Measurements from ENCODE around the gene SLC27A5.
"Not testable (repeated sequence)": the region's sequence is repeated elsewhere in the genome, so short reads cannot be mapped to it uniquely, and the experiment has no call there.

The SLC27A5 gene

DNA sequence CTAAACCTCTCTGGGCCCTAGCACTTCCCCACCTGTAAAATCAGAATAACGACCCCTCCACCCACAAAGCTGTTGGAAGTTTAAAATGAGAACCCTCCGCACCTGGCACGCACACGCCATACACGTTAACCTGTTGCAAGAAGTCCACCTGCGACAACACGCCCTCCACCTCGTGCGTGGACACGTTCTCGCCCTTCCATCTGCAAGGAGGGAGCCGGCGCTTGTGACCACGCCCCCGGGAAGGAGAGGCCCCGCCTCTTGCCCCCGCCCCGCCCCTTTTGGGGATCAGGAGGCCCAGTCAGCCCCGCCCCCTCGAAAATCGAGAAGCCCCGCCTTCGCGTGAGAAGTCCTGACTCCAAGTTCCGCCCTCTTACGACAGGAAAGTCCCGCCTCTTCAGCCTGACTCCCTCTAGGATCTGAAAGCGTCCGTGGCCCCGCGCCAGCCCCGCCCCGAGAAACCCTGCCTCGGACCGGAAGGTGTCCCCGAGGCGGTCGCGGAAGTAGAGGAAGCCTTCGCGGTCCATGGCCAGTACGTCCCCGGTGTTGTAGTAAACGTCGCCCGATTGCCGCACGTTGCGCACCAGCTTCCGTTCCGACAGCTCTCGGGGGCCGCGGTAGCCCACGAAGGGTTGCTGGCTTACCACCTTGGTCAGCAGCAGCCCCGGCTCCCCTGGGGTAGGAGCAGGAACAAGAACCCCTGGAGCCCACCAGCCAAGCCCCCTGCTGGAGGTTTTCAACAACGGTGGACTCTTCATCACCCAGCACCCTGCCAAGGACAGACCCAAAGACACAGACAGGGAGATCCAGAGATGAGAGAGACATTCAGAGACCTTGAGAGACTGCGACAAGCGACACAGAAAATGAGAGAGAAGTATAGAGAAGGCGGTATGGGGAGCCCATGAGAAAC lies 12.5 kb downstream of the SLC27A5 start:
- FAIRE-seq (no peak), DNase-seq (ENCODE audit: low spot score) (peak; percentile 45)

DNA sequence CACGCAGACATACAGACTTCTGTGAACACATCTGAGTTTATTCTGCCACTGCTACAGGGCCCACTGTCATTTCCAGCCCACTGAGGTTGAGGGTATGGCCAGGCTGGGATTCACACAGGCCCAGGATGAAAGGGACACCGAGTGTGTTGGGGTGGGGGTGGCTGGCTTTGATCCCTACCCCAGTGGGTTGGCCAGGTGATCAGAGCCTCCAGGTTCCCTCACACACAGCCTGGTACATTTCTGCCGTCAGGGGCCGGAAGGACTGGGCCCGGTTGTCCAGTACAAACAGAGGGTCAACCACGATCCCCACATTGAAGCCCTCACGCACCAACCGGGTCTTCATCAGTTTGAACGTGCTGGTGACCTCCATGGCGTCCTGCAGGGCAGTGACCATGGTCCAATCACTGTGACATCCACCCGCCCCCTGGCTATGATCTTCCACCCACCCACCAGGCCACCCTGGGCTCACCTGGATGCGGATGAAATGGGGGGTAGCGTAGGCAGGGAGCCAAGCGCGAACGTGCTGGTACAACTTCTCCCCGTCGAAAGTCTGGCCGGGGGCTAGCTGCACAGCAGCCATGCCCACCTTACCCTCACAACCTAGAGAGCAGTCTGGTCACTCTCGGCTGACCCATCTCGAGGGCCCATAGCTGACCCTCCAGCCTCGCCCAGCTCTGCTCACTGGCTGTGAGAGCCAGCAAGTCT lies 13.3 kb downstream of the SLC27A5 start:
- DNase-seq (ENCODE audit: low spot score) (no peak), FAIRE-seq (no peak)

DNA sequence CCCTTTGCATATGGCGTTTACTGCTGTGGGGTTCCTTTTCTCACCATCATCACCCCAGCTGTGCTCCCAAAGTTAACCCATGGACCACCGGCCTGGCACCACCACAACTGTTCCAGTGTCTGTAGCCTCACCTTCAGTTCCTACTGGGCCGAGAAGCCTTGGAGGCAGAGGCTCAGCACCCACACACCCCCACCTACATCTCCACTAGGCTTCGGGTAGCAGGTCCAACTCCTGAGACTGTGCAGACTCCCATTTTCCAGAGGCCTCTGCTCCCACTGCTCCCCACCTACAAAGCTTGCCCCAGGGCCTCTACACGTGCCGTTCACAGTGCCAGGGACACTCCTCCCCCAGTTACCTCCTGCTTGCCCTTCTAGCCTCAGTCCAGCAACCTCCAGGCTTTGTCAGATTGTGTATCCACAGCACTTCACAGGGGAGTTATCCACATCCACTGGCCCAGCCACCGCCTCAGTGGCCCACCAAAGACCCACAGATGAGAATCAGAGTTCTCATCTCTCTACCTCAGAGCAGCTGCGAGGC lies 14.1 kb downstream of the SLC27A5 start:
- no peak for FAIRE-seq
- DNase-seq (ENCODE audit: low spot score), result no peak

DNA sequence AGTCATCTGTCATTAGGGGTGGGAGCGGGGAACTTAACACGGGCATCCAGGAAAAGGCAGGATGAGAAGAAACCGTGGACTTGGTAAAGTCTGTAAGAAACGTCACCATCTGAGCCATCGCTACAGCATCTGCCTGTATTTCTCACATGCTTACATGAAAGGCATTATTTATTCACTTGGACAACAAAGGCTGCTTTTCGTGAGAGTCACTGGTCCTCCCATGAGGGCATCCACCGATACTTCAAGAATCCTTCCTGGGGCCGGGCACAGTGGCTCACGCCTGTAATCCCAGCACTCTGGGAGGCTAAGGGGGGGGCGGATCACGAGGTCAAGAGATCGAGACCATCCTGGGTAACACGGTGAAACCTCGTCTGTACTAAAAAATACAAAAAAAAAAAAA lies 19.5 kb downstream of the SLC27A5 start:
- no peak for DNase-seq (ENCODE audit: low spot score)
- FAIRE-seq, result no peak

DNA sequence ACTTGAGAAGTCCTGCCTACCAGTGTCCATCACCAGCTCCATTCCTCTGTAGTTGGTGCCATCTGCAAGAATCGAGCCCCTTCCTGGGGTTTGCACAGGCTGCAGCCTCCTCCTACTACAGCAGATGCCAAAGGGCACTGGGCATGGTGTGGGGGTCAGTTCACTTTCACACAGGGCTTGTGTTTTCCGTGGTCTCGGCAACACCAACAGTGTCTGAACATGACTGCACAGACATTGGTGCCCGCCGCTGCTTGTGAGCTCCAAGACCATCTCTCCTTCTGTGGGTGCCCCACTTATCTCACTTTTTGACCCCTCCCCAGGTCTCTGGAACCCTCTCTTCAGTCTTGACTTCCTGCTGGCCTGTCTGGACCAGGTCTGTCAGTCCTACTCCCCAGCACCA lies 20.4 kb downstream of the SLC27A5 start:
- FAIRE-seq (no peak), DNase-seq (ENCODE audit: low spot score) (no peak)

DNA sequence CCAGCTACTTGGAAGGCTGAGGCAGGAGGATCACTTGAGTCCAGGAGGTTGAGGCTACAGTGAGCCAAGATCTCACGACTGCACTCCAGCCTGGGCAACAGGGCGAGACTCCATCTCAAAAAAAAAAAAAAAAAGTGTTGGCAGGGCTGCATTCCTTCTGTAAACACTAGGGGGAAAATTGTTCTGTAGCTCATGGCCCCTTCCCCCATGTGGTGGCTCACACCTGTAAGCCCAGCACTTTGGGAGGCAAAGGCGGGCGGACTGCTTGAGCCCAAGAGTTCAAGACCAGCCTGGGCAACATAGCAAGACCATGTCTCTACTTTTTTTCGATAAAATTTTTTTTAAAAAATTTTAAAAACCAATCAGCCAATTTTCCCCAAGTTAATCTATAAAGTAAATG lies 27.4 kb downstream of the SLC27A5 start:
- DNase-seq (ENCODE audit: low spot score); FAIRE-seq: not testable (repeated sequence)

DNA sequence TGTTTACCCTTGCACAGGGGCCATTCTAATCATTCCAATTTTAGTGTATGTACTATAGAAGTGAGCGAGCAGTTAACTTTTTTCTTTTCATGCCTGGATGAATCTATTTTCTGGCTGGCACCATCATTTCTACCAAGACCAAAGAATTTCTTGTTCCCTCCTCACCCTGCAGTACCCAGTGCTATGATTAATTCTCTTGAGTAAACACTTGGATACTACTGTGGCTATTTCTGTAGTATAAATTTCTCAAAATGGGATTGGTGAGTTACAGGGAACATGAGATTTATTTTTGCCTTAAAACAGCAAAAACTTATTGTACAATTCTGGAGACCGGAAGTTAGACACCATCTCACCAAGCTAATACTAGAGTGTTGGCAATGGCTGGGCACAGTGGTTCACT lies 28.0 kb downstream of the SLC27A5 start:
- FAIRE-seq, result no peak

DNA sequence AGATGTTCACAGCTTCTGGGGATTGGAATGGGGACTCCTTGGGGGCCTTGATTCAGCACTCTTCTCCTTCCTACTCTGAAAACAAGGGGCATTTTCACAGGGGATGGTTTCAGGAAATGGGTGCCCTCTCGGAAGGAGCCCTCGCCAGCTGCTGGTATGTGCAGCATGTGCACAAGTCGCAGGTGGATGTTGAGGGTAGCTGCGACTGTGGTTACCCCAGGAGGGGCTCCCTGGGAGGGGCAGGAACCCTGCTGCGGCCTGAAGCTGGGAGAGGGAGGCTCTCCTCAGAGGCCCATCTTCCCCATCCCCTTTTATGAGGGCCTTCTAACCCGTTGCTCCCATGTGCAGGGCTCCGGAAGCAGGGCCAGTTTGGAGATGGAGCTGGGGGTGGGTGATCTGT lies 29.4 kb downstream of the SLC27A5 start:
- DNase-seq (ENCODE audit: low spot score) (no peak), FAIRE-seq (no peak)

More for the DNA sequence above, 28.0 kb downstream of the SLC27A5 start:
- no peak for DNase-seq (ENCODE audit: low spot score)

DNA sequence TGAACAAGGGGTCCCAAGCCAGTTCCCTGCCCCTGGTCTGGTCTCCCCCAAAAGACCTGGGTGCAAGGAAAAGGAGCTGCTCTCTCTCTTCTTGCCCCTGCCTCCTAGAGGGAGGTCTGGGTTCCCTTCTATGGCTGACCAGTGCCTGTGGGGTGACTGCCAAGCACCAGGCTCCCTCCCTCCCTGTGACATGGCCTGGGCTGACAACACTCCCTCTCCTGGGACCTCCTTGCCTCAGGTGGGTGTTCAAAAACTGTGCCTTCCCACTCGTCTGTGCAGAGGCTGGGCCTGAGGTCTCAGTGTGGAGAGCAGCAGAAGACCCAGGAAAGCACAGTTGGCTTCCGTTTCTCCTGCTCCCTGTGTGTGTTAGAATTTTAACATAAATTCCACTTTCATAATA lies 31.0 kb downstream of the SLC27A5 start:
- no peak for FAIRE-seq

DNA sequence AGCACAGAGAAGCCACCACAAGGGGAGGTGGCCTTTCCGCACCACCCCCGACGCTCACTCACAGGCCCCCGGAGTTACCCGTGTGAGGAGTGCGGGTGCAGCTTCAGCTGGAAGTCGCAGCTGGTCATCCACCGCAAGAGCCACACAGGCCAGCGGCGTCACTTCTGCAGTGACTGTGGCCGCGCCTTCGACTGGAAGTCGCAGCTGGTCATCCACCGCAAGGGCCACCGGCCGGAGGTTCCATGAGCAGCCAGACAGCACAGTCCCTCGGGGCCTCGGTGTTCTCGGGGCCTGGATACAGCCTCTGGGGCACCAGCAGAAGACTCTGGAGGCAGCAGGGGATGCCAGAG lies 31.3 kb downstream of the SLC27A5 start:
- DNase-seq (ENCODE audit: low spot score) (no peak), FAIRE-seq (no peak)

More for the DNA sequence above, 31.0 kb downstream of the SLC27A5 start:
- DNase-seq (ENCODE audit: low spot score), result no peak

DNA sequence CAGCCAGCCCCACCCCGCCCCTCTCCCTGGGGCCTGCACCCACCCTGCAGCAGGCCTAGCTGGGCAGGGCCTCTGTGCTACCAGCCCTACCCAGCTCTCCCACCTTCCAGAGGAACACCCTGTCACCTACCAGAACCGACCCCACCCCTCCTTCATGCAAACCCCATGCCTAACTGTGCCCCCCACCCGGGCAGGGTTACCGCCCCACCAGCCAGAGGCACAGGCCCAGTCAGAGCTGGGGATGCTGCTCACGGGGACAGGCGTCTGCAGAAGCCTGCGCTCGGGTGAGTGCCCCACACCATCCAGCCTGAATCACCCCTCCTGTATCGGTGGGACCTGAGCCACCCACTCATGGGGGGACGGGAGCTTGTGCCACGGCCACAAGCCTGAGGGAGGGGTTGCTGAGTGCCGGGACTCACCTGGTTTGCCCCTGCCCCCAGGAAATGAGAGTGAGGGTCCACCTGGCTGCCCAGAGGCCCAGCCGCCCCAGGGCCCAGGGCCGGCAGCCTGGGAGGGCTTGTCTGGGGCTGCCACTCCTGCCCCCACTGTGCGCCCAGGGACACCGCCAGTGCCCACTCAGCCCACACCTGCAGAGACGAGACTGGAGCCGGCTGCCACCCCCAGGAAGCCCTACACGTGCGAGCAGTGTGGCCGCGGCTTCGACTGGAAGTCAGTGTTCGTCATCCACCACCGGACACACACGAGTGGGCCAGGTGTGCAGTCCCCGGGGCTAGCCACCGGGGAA lies 31.9 kb downstream of the SLC27A5 start:
- DNase-seq (ENCODE audit: low spot score), result no peak
- no peak for FAIRE-seq

DNA sequence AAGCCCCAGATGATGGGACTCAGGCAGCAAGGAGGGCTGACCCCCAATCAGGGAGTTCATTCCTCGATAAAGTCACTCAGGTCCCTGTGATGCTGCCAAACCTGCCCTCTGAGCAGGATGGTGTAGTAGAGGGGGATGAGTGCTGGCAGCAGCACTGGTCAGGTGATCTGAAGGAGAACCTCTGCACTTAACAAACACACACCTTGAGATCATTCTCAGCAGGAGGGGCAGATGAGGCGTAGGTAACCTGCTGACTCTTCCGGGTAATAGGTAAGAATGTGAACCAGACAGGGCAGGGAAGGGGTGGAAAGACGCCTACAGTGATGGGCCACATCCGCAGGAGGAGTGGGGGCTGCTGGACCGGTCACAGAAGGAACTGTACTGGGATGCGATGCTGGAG lies 32.5 kb downstream of the SLC27A5 start:
- DNase-seq (ENCODE audit: low spot score) (no peak), FAIRE-seq (no peak)

DNA sequence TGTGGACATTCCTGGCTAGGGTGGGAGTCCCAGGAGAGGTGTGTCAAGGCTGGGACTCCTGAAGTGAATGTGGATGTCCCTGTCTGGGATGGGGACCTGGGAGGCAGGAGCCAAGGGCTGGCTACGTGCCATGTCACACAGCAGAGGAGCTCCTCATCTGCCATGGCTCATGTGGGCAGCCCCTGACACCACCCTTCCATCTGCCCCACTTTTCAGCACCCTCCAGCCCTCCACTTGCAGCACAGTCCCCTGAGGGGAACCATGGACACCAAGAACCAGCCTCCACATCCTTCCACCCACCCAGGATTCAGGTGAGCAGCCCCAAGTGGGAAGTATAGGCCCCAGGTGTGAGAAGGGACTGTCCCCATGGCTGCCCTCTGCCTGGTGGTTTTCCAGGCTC lies 33.9 kb downstream of the SLC27A5 start:
- DNase-seq (ENCODE audit: low spot score), result no peak
- no peak for FAIRE-seq

DNA sequence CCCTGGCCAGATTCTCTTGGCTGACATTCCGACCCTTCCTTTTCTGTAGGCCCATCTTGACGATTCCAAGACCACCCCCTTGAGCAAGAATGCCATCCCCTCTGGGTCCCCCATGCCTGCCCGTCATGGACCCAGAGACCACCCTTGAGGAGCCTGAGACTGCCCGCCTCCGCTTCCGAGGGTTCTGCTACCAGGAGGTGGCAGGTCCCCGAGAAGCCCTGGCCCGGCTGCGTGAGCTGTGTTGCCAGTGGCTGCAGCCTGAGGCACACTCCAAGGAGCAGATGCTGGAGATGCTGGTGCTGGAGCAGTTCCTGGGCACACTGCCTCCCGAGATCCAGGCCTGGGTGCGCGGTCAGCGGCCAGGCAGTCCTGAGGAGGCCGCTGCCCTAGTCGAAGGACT lies 34.7 kb downstream of the SLC27A5 start:
- DNase-seq (ENCODE audit: low spot score) (no peak), FAIRE-seq (no peak)

DNA sequence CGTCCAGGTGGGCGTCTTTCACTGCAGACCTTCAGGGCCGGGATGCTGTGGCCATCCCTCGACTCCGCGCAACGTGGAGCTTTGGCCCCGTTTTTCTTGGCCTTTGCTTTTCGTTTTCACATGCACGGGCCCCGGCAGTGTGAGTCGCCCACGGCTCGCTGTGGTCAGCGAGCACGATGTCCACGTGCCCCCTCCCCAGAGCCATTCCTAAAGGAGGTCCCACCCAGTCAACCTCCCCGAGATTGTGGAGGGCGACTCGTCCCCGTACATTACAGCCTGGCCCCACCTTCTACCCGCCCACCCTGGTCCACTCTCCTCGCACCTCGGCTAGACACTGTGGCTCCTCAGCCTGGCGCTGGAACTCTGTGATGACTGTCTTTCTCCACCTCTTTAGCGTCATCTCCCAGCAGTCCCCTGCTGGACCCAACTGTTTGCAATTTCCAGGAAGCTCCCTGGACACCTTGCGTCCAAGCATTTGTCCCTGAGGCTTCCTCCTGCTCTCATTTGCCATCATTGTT lies 35.2 kb downstream of the SLC27A5 start:
- DNase-seq (ENCODE audit: low spot score) (no peak), FAIRE-seq (no peak)

DNA sequence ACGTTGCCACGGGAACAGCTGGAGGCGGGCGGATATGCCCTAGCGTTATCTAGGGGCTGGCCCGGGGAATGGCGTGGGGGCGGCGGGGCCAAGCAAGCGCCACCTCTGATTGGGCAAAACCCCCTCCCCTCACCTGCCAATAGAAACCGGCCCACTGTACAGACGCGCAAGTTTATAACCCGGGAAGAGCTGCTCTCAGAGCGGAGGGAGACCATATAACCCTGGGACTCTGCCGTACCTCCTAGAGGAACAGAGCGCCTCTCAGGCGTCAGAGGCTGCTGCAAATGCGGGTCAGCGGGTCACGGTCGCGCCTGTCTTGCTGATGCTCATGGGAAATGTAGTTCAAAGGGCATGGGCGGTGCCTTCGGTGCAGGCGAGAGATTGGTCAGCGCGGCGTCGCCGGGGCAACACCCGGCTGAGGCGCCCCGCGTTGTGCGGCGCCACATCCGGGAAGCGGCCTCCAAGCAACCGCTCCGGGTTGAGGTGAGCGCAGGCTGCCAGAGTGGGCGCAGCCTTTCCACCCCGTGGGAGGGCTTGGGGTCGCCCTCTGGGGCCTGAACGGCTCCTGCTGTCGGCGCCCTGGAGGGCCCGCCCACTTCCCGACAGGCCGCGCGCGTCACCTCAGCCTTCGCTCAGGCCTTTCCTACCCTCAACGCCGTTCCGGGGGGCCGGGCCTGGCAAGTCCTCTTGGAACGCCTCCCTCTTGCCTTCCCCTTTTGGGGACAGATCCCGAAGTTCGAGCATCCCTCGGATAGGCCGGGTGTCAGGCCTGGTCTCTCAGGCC lies 35.9 kb downstream of the SLC27A5 start, which contains the start of gene ZNF446:
Gene ZNF446, plus strand, starts transcription at position 639 of the 784 bp plus-strand sequence. CDS start 867 bp downstream, outside the sequence.
- FAIRE-seq (peak; percentile 58), DNase-seq (ENCODE audit: low spot score) (peak; percentile 89)

DNA sequence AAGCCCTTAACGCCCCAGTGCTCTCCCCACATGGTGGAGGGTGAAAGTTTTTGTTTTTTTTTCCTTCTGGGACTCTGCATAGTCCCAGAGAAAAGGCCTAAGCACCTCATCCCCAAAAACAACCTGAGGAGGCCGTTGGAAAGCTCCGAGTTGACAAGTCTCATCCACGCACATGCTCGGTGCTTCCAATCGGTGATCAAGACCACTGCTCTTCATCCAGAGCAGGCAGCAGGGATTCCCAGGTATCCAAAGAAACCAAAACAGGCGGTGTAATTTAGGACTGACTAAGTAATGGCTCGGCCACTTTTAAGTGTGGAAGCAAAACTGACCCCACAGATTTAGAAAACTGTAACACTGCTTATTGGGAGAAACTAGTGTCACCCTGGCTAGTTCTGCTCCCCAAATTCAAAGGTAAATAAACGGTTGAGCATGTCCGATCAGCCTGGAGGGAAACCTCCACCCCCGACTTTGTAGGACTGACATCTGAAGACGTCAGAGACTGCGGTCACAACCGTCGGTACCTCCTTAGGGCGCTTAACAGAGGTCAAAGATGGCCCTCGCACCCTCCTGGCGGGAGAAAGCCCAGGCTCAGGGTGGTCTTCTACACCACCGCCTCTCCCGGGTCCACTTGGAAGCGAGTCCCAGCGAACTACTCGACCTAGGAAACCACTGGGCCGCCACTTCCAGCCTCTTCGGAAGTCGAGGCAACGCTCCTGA lies 36.6 kb downstream of the SLC27A5 start:
- DNase-seq (ENCODE audit: low spot score) (no peak), FAIRE-seq (no peak)

DNA sequence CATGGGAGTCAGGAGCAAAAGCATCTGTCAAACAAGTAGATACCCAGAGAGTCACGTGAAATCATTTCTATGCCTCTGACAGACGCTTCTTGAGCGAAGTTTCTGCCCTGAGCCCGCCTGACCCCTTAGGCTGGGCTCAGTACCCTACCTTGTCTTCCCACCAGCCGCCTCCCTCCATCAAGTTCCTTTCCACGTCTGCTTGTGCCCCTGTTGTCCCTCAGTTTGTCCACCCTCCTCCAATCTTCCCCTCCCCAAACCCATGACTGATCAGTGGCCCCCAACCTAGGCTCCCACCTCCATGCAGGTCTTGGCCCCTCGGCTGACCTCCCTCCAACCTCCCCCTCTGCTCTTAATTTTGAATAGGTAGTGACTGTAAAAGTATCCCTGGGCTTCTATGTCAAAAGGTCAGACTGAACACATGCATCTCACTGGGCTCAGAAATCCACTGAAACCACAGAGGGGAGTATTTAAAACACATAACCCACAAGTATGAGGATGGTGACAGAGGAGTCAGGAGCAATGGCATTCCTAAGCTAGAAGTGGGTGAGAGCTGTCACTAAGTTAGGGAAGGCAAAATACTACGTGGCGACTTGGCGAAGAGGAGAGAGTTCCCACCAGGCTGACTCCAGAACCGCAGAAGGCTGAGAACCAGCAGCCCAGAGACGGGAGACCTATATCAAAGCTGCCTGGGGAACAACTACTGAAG lies 37.3 kb downstream of the SLC27A5 start:
- peak; percentile 84 for FAIRE-seq

DNA sequence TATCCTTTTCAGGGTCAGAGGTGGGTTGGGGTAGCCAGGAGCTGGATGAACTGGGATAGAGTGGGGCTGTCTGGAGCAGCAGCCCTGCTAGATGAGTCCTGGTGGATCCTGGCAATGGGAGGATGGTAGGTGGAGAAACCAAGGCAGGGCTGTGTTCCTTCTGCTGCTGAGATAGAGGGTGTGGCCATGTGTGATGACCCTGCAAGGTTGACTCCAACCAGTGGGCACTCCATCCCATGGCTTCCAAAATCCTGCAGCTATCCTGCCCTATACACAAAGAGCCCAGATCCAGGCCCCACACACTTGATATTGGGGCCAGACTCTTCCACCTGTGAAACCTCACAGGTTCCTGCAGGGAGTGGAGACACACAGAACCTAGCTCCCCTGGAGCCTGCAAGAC lies 38.0 kb downstream of the SLC27A5 start:
- no peak for DNase-seq (ENCODE audit: low spot score)
- FAIRE-seq, result no peak

More for the DNA sequence above, 37.3 kb downstream of the SLC27A5 start:
- peak; percentile 85 for DNase-seq (ENCODE audit: low spot score)
